NB4 (cell line): Measurements from ENCODE around the gene TAF8.

Experiments used
- DNase-seq: peaks from one replicate; pipeline ENCODE4 v3.0.0; 2010; ENCODE audit warnings: low read depth
- H3K4me3 ChIP-seq: one replicate; pipeline ENCODE4 v1.5.1; 2011; ENCODE audit warnings: mild to moderate bottlenecking, low read depth, low read length, moderate library complexity
- MYC ChIP-seq: IDR thresholded peaks from 2 replicates; pipeline ENCODE4 v1.6.1; 2011; ENCODE audit warnings: low read depth, low read length
- POLR2A ChIP-seq: IDR thresholded peaks from 2 replicates; pipeline ENCODE4 v1.6.1; 2011; ENCODE audit warnings: mild to moderate bottlenecking; ENCODE audit not compliant: insufficient read length; ENCODE audit errors: extremely low read depth
- TF ChIP-seq, protein P1 (sequence below): IDR thresholded peaks from one replicate; pipeline ENCODE4 v1.5.1; 2012; ENCODE audit warnings: low read depth, low read length
- TF ChIP-seq, protein P2 (sequence below): IDR thresholded peaks from 2 replicates; pipeline ENCODE4 v1.6.1; 2011; ENCODE audit warnings: low read depth, low read length

Gene TAF8

DNA sequence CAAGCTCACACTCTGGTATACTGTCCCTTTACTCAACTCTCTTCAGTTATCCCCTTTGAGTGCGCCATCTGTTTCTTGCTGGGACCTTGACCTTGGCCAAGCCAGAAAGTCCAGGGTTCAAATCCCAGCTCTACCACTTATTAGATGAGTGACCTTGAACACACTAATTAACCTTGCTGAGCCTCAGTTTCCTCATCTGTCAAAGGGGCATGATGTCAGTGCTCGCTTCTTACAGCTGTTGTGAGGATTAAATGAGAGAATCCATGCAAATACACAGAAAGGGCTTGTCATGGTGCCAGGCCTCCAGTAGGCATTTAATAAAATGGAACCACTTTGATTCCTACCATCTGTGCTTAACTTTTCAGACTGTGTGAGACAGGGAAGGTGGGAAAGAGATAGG is 57.7 kb downstream of the TAF8 start:
- no peak for DNase-seq
- H3K4me3 ChIP-seq: no peak overlapping the region
- TF ChIP-seq POLR2A (no peak), MYC (no peak)
- TF ChIP-seq, protein P1, sequence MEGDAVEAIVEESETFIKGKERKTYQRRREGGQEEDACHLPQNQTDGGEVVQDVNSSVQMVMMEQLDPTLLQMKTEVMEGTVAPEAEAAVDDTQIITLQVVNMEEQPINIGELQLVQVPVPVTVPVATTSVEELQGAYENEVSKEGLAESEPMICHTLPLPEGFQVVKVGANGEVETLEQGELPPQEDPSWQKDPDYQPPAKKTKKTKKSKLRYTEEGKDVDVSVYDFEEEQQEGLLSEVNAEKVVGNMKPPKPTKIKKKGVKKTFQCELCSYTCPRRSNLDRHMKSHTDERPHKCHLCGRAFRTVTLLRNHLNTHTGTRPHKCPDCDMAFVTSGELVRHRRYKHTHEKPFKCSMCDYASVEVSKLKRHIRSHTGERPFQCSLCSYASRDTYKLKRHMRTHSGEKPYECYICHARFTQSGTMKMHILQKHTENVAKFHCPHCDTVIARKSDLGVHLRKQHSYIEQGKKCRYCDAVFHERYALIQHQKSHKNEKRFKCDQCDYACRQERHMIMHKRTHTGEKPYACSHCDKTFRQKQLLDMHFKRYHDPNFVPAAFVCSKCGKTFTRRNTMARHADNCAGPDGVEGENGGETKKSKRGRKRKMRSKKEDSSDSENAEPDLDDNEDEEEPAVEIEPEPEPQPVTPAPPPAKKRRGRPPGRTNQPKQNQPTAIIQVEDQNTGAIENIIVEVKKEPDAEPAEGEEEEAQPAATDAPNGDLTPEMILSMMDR: no peak
- TF ChIP-seq, protein P2, sequence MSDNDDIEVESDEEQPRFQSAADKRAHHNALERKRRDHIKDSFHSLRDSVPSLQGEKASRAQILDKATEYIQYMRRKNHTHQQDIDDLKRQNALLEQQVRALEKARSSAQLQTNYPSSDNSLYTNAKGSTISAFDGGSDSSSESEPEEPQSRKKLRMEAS: no peak

DNA sequence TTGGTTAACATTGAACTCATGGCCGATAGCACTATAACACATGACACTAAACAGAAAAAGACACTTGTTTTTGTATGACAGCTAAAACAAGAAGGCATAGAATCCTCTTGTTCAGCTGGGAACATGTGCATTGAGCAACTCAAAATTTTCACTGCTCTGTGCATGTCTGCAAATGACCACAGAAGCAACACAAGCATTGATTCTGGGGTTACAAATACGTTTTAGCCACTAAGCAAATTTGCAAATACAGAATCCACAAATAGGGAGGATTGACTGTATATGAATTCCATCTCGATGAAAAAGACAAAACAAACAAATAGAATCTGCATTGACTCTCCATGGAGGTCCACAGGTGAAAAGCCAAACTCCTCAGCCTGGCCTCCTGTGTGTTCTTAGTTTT is 60.4 kb downstream of the TAF8 start:
- H3K4me3 ChIP-seq: no peak overlapping the region
- DNase-seq: no peak
- TF ChIP-seq, protein P2: no peak
- TF ChIP-seq MYC (no peak), POLR2A (no peak)
- TF ChIP-seq, protein P1: no peak

DNA sequence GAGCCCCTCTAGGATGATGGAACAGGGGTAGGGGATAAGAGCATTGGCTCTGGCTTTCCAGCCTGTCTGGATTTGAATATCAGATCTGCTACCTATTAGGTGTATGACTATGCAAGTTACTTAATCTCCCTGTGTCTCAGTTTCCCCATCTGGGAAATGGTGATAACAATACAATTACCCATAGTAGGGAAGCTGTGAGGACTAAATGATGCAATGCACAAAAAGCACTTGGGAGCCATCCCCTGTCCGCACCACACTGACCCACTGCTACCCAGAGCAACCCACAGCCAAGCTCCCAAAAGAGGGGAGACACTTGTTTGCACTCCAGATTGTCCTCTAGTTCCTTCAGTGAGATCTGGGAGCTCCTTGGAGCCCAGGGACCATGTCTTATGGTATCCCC is 62.0 kb downstream of the TAF8 start:
- H3K4me3 ChIP-seq: no peak overlapping the region
- TF ChIP-seq, protein P2: no peak
- TF ChIP-seq MYC: no peak
- TF ChIP-seq, protein P1: no peak
- TF ChIP-seq POLR2A: no peak
- no peak for DNase-seq

DNA sequence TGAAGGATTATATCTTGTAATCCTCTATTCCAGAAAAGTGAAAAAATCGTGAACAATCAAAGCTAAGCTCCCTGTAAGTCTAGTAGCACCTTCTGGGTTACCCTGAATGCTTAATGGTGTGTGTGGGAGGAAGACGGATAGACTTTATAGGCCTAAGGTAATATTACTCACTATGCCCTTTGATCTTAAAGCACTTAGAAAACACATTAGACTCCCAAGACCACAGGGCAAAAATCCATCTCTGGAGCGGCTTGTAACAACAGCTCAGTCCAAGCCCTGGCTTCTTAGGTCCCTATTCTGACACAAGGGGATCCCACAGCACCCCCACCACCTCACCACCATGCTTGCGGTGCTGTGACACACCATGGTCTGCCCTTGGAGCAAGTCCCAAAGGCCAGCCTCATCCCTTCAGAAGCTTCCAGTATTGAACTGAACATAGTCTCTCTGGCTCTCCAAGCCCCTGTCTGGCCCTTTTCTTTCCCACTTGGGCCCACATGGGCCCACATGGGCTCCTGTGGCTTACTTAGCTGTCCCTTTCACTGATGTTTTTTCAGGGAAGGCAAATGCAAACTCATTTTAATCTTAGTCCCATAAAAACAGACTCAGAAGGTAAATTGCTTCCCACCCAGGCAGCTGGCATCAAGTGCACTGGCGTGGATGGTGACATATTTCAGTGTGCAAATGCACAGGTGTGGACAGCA is 63.8 kb downstream of the TAF8 start:
- TF ChIP-seq POLR2A (no peak), MYC (no peak)
- TF ChIP-seq, protein P1: no peak
- TF ChIP-seq, protein P2: no peak
- DNase-seq: no peak
- no peak overlapping the region for H3K4me3 ChIP-seq

DNA sequence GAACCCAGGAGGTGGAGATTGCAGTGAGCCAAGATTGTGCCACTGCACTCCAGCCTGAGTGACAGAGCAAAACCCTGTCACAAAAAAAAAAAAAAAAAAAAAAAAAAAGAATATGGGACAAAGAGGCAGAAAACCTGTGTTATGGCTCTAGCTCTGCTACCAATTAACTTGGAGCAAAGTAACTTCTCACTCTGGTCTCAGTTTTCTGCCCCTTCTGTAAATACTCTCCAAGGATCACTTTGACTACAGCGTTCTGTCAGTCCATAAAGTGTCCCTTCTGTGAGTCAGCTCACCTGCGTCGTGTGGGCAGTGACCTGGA is 67.5 kb downstream of the TAF8 start:
- TF ChIP-seq MYC (no peak), POLR2A (no peak)
- H3K4me3 ChIP-seq: no peak overlapping the region
- DNase-seq: no peak

DNA sequence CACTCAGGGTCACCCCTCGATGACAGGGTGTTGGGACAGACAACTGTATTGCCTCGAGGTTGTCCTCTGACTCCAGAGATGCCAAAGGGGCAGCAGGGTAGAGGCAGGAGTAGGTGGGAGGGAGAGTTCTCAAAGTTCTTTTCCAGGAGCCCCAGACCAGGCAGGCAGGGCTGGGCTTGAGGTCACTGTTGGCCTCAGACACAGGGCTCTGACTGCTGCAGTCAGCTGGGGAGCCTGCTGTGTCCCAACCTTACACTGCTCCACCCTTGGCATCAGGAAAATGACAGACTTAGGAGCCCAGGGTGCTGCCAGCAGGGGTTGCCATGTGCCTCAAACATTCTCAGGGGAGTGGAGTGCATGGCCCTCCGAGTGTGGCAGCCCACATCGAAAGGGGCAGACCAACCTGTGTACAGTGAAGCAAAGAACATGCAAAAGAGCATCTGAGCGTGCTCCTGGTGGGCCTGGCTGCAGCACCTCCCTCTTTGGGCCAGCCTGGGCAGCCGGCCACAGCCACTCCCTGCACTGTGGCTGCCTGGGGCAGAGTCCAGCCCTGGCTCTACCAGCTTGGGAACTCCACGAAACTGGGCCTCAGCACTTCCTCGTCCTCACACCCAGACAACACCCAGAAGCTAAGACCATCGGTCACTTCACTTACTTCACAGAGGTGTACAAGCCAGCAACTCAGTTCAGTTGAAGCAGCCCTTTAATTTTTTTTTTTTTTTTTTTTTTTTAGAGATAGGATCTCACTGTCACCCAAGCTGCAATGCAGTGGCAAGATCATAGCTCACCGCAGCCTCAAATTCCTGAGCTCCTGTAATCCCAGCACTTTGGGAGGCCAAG is 68.1 kb downstream of the TAF8 start:
- TF ChIP-seq POLR2A: no peak
- TF ChIP-seq, protein P2: no peak
- no peak for TF ChIP-seq MYC
- TF ChIP-seq, protein P1: no peak
- no peak overlapping the region for H3K4me3 ChIP-seq
- DNase-seq: no peak
